OCI-LY7 (cell line): Measurements from ENCODE around the gene RAPGEF2.

Experiments
- CTCF ChIP-seq: fragments of 200-600 bp; sonication (generic); conservative IDR thresholded peaks from 2 replicates; pipeline ENCODE4 v1.5.1; 2014; ENCODE audit warnings: mild to moderate bottlenecking, antibody characterized with exemption, low read length, moderate library complexity, mixed read lengths
- EZH2phosphoT487 ChIP-seq: fragments of 200-600 bp; sonication (generic); IDR thresholded peaks from 2 replicates; pipeline ENCODE4 v1.6.1; 2018; ENCODE audit warnings: low read depth, borderline replicate concordance, mild to moderate bottlenecking, mixed run types, antibody characterized with exemption, low read length, moderate library complexity, mixed read lengths

GRCh38 chr4:159221280-159221679, 118.4 kb downstream of the RAPGEF2 start:
- TF ChIP-seq CTCF: no peak
- TF ChIP-seq EZH2phosphoT487: no peak
